Measurements from ENCODE around the gene PTGDS.

Gene PTGDS

GRCh38 chr9:136995362-136995761, 18.1 kb downstream of the PTGDS start:
- Histone ChIP-seq H3K4me3 (replicated peaks; ENCODE audit: low read depth, low read length) (no peak overlapping the region), H3K27me3 (replicated peaks; ENCODE audit: control insufficient read depth, insufficient read depth, low read length) (no peaks in the 10 kb centered on the region; the same call in 1 of the 2 replicates), H3K36me3 (ENCODE audit: control insufficient read depth, insufficient read depth, low read length) (no peaks in the 10 kb centered on the region; the same call in 1 of the 2 replicates)
- DNase-seq (ENCODE audit: extremely low read depth, insufficient read length): no peak
- TF ChIP-seq CTCF (IDR thresholded peaks at IDR 0.05; ENCODE audit: insufficient read depth, low read length, poor library complexity, severe bottlenecking): no peak

DNA sequence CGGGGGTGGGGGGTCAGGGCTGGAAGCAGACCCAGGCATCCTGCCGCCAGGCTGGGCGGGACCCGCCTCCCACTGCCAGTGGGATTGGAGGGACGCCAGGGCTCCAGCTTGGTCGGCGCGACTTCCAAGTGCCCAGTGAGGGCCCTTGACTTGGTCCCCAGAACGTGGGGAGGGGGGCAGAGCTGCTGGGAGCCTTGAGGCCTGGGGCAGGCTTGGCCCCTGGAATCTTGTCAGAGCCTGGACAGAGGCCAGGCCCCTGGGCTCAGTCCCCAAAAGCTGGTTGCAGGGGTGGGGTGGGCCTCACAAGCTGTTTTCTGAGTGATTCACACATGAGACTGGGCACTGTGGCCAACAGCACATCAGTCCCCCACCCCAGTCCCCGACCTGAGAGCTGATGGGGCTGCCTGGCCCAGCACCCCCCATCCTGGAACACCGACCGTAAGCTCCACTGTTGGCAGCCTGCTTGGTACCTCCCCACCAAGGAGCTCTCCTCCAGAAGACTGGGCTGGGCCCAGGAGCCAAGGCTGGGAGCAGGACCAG, 18.5 kb downstream of the PTGDS start:
- Histone ChIP-seq H3K4me3 (replicated peaks; ENCODE audit: low read depth, low read length) (no peak overlapping the region), H3K27me3 (replicated peaks; ENCODE audit: control insufficient read depth, insufficient read depth, low read length) (no peaks in the 10 kb centered on the region; the same call in 1 of the 2 replicates), H3K36me3 (ENCODE audit: control insufficient read depth, insufficient read depth, low read length) (no peaks in the 10 kb centered on the region; the same call in 1 of the 2 replicates)
- no peak for TF ChIP-seq CTCF (IDR thresholded peaks at IDR 0.05; ENCODE audit: insufficient read depth, low read length, poor library complexity, severe bottlenecking)
- DNase-seq (ENCODE audit: extremely low read depth, insufficient read length): no peak

- no peak for TF ChIP-seq CTCF (IDR thresholded peaks at IDR 0.05; ENCODE audit: insufficient read depth, low read length, poor library complexity, severe bottlenecking)
- Histone ChIP-seq H3K27me3 (replicated peaks; ENCODE audit: control insufficient read depth, insufficient read depth, low read length) (no peaks in the 10 kb centered on the region; the same call in 1 of the 2 replicates), H3K36me3 (ENCODE audit: control insufficient read depth, insufficient read depth, low read length) (no peaks in the 10 kb centered on the region; the same call in 1 of the 2 replicates), H3K4me3 (replicated peaks; ENCODE audit: low read depth, low read length) (no peak within 1 kb of the TSS)
- peak; percentile 63 for DNase-seq (ENCODE audit: extremely low read depth, insufficient read length)
Measured at GRCh38 chr9:136996361-136997292, 19.3 kb downstream of the PTGDS start, which contains the start of gene CLIC3. CLIC3 (minus strand) TSS chr9:136996568; CDS start chr9:136996543, 25 bp downstream.

- H3K4me3 ChIP-seq (replicated peaks; ENCODE audit: low read depth, low read length): no peak overlapping the region
- DNase-seq (ENCODE audit: extremely low read depth, insufficient read length): no peak
- H3K36me3 ChIP-seq (ENCODE audit: control insufficient read depth, insufficient read depth, low read length): no peaks in the 10 kb centered on the region; the same call in 1 of the 2 replicates
- no peaks in the 10 kb centered on the region; the same call in 1 of the 2 replicates for H3K27me3 ChIP-seq (replicated peaks; ENCODE audit: control insufficient read depth, insufficient read depth, low read length)
- no peak for TF ChIP-seq CTCF (IDR thresholded peaks at IDR 0.05; ENCODE audit: insufficient read depth, low read length, poor library complexity, severe bottlenecking)
Measured at GRCh38 chr9:136997371-136997770, 20.1 kb downstream of the PTGDS start.

DNA sequence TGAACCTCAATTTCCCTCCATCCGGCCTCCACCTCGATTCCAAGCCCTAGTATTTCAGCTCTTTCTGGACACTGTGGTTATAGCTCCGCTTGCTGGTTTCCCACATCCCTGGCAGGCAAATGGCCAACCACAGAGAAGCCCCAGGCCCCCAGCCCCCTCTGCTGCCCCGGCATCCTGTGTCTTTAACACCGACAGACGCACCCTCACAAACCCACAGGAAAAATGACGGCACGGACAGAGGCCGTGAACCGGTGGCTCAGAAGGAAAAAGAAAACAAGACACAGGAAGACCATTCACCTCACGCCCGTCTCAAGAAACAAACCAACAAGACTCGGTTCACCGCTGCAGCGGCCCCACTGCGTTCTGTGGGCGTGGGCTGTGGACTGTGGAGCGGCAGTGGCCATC, 20.5 kb downstream of the PTGDS start:
- peak; percentile 12 for TF ChIP-seq CTCF (IDR thresholded peaks at IDR 0.05; ENCODE audit: insufficient read depth, low read length, poor library complexity, severe bottlenecking)
- no peaks in the 10 kb centered on the region; the same call in 1 of the 2 replicates for H3K36me3 ChIP-seq (ENCODE audit: control insufficient read depth, insufficient read depth, low read length)
- DNase-seq (ENCODE audit: extremely low read depth, insufficient read length): no peak
- no peaks in the 10 kb centered on the region; the same call in 1 of the 2 replicates for H3K27me3 ChIP-seq (replicated peaks; ENCODE audit: control insufficient read depth, insufficient read depth, low read length)
- no peak overlapping the region for H3K4me3 ChIP-seq (replicated peaks; ENCODE audit: low read depth, low read length)

All from GM06990 (cell line).